ENCODE measurements around the gene DENND1B. TPM values are rescaled to one million over a fixed set of nuclear protein-coding genes. Genes with fewer than 3 reads are reported as not detected.
A peak's percentile ranks its signal among the peaks of the same experiment; 100 is the strongest.

DENND1B gene
- polyA plus RNA-seq, 4 donors: 5.0 to 16.1 (median 10.2) TPM

- H3K4me1 ChIP-seq (ENCODE audit: control insufficient read depth in 3 of 3, insufficient read depth in 2 of 3, low read depth in 1 of 3, low read length in 2 of 3): no peaks in the 10 kb centered on the region
- no peak overlapping the region for H3K4me3 ChIP-seq (ENCODE audit: low read depth in 1 of 3, low read length in 3 of 3)
- no peaks in the 10 kb centered on the region for H3K27me3 ChIP-seq (ENCODE audit: control insufficient read depth in 3 of 3, insufficient read depth in 3 of 3, low read length in 3 of 3)
- peaks cover 0 to 7% (median 0%) of the 10 kb centered on the region in 3 donors for H3K36me3 ChIP-seq (ENCODE audit: control insufficient read depth in 3 of 3, insufficient read depth in 2 of 3, low read depth in 1 of 3, low read length in 3 of 3)
- H3K9me3 ChIP-seq (ENCODE audit: control insufficient read depth in 2 of 2, insufficient read depth in 1 of 2, low read depth in 1 of 2, low read length in 1 of 2): no peaks in the 10 kb centered on the region
- FAIRE-seq (no peak), DNase-seq (no peak)
- WGBS, 3 donors: 78 to 87% (median 80%) methylated on average over 2 of the region's 2 CpGs
- H3K27ac ChIP-seq (ENCODE audit: low read depth in 1 of 3, low read length in 2 of 3): no peak overlapping the region
These were observed 126.1 kb downstream of the DENND1B start for GRCh38 chr1:197649188-197649587.

GRCh38 chr1:197638316-197638715, 137.0 kb downstream of the DENND1B start:
- no peak overlapping the region for H3K27ac ChIP-seq (ENCODE audit: low read depth in 1 of 3, low read length in 2 of 3)
- no peaks in the 10 kb centered on the region for H3K4me1 ChIP-seq (ENCODE audit: control insufficient read depth in 3 of 3, insufficient read depth in 2 of 3, low read depth in 1 of 3, low read length in 2 of 3)
- no peaks in the 10 kb centered on the region for H3K27me3 ChIP-seq (ENCODE audit: control insufficient read depth in 3 of 3, insufficient read depth in 3 of 3, low read length in 3 of 3)
- DNase-seq (no peak), FAIRE-seq (no peak)
- WGBS, 3 donors: 87 to 89% (median 87%) methylated on average over 2 of the region's 2 CpGs
- H3K9me3 ChIP-seq (ENCODE audit: control insufficient read depth in 2 of 2, insufficient read depth in 1 of 2, low read depth in 1 of 2, low read length in 1 of 2): peaks cover 0 to 11% of the 10 kb centered on the region in 2 donors
- H3K36me3 ChIP-seq (ENCODE audit: control insufficient read depth in 3 of 3, insufficient read depth in 2 of 3, low read depth in 1 of 3, low read length in 3 of 3): peaks cover 0 to 22% (median 2%) of the 10 kb centered on the region in 3 donors
- no peak overlapping the region for H3K4me3 ChIP-seq (ENCODE audit: low read depth in 1 of 3, low read length in 3 of 3)

GRCh38 chr1:197637406-197637805, 137.9 kb downstream of the DENND1B start:
- H3K27ac ChIP-seq (ENCODE audit: low read depth in 1 of 3, low read length in 2 of 3): no peak overlapping the region
- no peaks in the 10 kb centered on the region for H3K27me3 ChIP-seq (ENCODE audit: control insufficient read depth in 3 of 3, insufficient read depth in 3 of 3, low read length in 3 of 3)
- H3K4me3 ChIP-seq (ENCODE audit: low read depth in 1 of 3, low read length in 3 of 3): no peak overlapping the region
- peaks cover 0 to 13% of the 10 kb centered on the region in 2 donors for H3K9me3 ChIP-seq (ENCODE audit: control insufficient read depth in 2 of 2, insufficient read depth in 1 of 2, low read depth in 1 of 2, low read length in 1 of 2)
- peaks cover 0 to 20% (median 0%) of the 10 kb centered on the region in 3 donors for H3K36me3 ChIP-seq (ENCODE audit: control insufficient read depth in 3 of 3, insufficient read depth in 2 of 3, low read depth in 1 of 3, low read length in 3 of 3)
- FAIRE-seq: no peak
- H3K4me1 ChIP-seq (ENCODE audit: control insufficient read depth in 3 of 3, insufficient read depth in 2 of 3, low read depth in 1 of 3, low read length in 2 of 3): no peaks in the 10 kb centered on the region
- DNase-seq: no peak
- WGBS, 3 donors: 85 to 93% (median 89%) methylated on average over 3 of the region's 3 CpGs

- Histone ChIP-seq H3K36me3 (ENCODE audit: control insufficient read depth in 3 of 3, insufficient read depth in 2 of 3, low read depth in 1 of 3, low read length in 3 of 3) (peaks cover 0 to 12% (median 2%) of the 10 kb centered on the region in 3 donors), H3K4me1 (ENCODE audit: control insufficient read depth in 3 of 3, insufficient read depth in 2 of 3, low read depth in 1 of 3, low read length in 2 of 3) (no peaks in the 10 kb centered on the region), H3K27ac (ENCODE audit: low read depth in 1 of 3, low read length in 2 of 3) (no peak overlapping the region), H3K9me3 (ENCODE audit: control insufficient read depth in 2 of 2, insufficient read depth in 1 of 2, low read depth in 1 of 2, low read length in 1 of 2) (peaks cover 0 to 13% of the 10 kb centered on the region in 2 donors), H3K27me3 (ENCODE audit: control insufficient read depth in 3 of 3, insufficient read depth in 3 of 3, low read length in 3 of 3) (no peaks in the 10 kb centered on the region), H3K4me3 (ENCODE audit: low read depth in 1 of 3, low read length in 3 of 3) (no peak overlapping the region)
- DNase-seq: no peak
- 82 to 88% (median 83%) methylated on average over 2 of the region's 2 CpGs for WGBS, 3 donors
- FAIRE-seq: no peak
These were observed 141.7 kb downstream of the DENND1B start for GRCh38 chr1:197633447-197634078.

GRCh38 chr1:197632651-197633050, 142.6 kb downstream of the DENND1B start:
- Histone ChIP-seq H3K4me1 (ENCODE audit: control insufficient read depth in 3 of 3, insufficient read depth in 2 of 3, low read depth in 1 of 3, low read length in 2 of 3) (no peaks in the 10 kb centered on the region), H3K4me3 (ENCODE audit: low read depth in 1 of 3, low read length in 3 of 3) (no peak overlapping the region), H3K27ac (ENCODE audit: low read depth in 1 of 3, low read length in 2 of 3) (no peak overlapping the region), H3K9me3 (ENCODE audit: control insufficient read depth in 2 of 2, insufficient read depth in 1 of 2, low read depth in 1 of 2, low read length in 1 of 2) (peaks cover 0 to 13% of the 10 kb centered on the region in 2 donors), H3K36me3 (ENCODE audit: control insufficient read depth in 3 of 3, insufficient read depth in 2 of 3, low read depth in 1 of 3, low read length in 3 of 3) (peaks cover 0 to 12% (median 2%) of the 10 kb centered on the region in 3 donors), H3K27me3 (ENCODE audit: control insufficient read depth in 3 of 3, insufficient read depth in 3 of 3, low read length in 3 of 3) (no peaks in the 10 kb centered on the region)
- FAIRE-seq (no peak), DNase-seq (no peak)
- WGBS, 3 donors: 74 to 94% (median 81%) methylated on average over 1 of the region's 1 CpG

GRCh38 chr1:197632005-197632404, 143.3 kb downstream of the DENND1B start:
- FAIRE-seq: no peak
- Histone ChIP-seq H3K36me3 (ENCODE audit: control insufficient read depth in 3 of 3, insufficient read depth in 2 of 3, low read depth in 1 of 3, low read length in 3 of 3) (peaks cover 0 to 12% (median 2%) of the 10 kb centered on the region in 3 donors), H3K27ac (ENCODE audit: low read depth in 1 of 3, low read length in 2 of 3) (no peak overlapping the region), H3K4me3 (ENCODE audit: low read depth in 1 of 3, low read length in 3 of 3) (no peak overlapping the region), H3K27me3 (ENCODE audit: control insufficient read depth in 3 of 3, insufficient read depth in 3 of 3, low read length in 3 of 3) (no peaks in the 10 kb centered on the region), H3K9me3 (ENCODE audit: control insufficient read depth in 2 of 2, insufficient read depth in 1 of 2, low read depth in 1 of 2, low read length in 1 of 2) (peaks cover 0 to 13% of the 10 kb centered on the region in 2 donors), H3K4me1 (ENCODE audit: control insufficient read depth in 3 of 3, insufficient read depth in 2 of 3, low read depth in 1 of 3, low read length in 2 of 3) (no peaks in the 10 kb centered on the region)
- DNase-seq: no peak

- H3K4me3 ChIP-seq (ENCODE audit: low read depth in 1 of 3, low read length in 3 of 3): no peak overlapping the region
- H3K4me1 ChIP-seq (ENCODE audit: control insufficient read depth in 3 of 3, insufficient read depth in 2 of 3, low read depth in 1 of 3, low read length in 2 of 3): no peaks in the 10 kb centered on the region
- WGBS, 3 donors: 47 to 86% (median 78%) methylated on average over 1 of the region's 1 CpG
- no peak for DNase-seq
- no peak overlapping the region for H3K27ac ChIP-seq (ENCODE audit: low read depth in 1 of 3, low read length in 2 of 3)
- no peak for FAIRE-seq
- no peaks in the 10 kb centered on the region for H3K9me3 ChIP-seq (ENCODE audit: control insufficient read depth in 2 of 2, insufficient read depth in 1 of 2, low read depth in 1 of 2, low read length in 1 of 2)
- H3K27me3 ChIP-seq (ENCODE audit: control insufficient read depth in 3 of 3, insufficient read depth in 3 of 3, low read length in 3 of 3): no peaks in the 10 kb centered on the region
- no peaks in the 10 kb centered on the region for H3K36me3 ChIP-seq (ENCODE audit: control insufficient read depth in 3 of 3, insufficient read depth in 2 of 3, low read depth in 1 of 3, low read length in 3 of 3)
These were observed 152.9 kb downstream of the DENND1B start for GRCh38 chr1:197622371-197622770.

GRCh38 chr1:197621761-197622160, 153.5 kb downstream of the DENND1B start:
- Histone ChIP-seq H3K27me3 (ENCODE audit: control insufficient read depth in 3 of 3, insufficient read depth in 3 of 3, low read length in 3 of 3) (no peaks in the 10 kb centered on the region), H3K9me3 (ENCODE audit: control insufficient read depth in 2 of 2, insufficient read depth in 1 of 2, low read depth in 1 of 2, low read length in 1 of 2) (no peaks in the 10 kb centered on the region), H3K27ac (ENCODE audit: low read depth in 1 of 3, low read length in 2 of 3) (no peak overlapping the region), H3K4me1 (ENCODE audit: control insufficient read depth in 3 of 3, insufficient read depth in 2 of 3, low read depth in 1 of 3, low read length in 2 of 3) (no peaks in the 10 kb centered on the region), H3K4me3 (ENCODE audit: low read depth in 1 of 3, low read length in 3 of 3) (no peak overlapping the region), H3K36me3 (ENCODE audit: control insufficient read depth in 3 of 3, insufficient read depth in 2 of 3, low read depth in 1 of 3, low read length in 3 of 3) (no peaks in the 10 kb centered on the region)
- no peak for DNase-seq
- no peak for FAIRE-seq

- H3K27ac ChIP-seq (ENCODE audit: low read depth in 1 of 3, low read length in 2 of 3): no peak overlapping the region
- H3K27me3 ChIP-seq (ENCODE audit: control insufficient read depth in 3 of 3, insufficient read depth in 3 of 3, low read length in 3 of 3): no peaks in the 10 kb centered on the region
- H3K9me3 ChIP-seq (ENCODE audit: control insufficient read depth in 2 of 2, insufficient read depth in 1 of 2, low read depth in 1 of 2, low read length in 1 of 2): no peaks in the 10 kb centered on the region
- H3K4me3 ChIP-seq (ENCODE audit: low read depth in 1 of 3, low read length in 3 of 3): no peak overlapping the region
- H3K36me3 ChIP-seq (ENCODE audit: control insufficient read depth in 3 of 3, insufficient read depth in 2 of 3, low read depth in 1 of 3, low read length in 3 of 3): no peaks in the 10 kb centered on the region
- FAIRE-seq (no peak), DNase-seq (peak; percentile 45 to 58)
- 10 to 56% (median 31%) methylated on average over 5 of the region's 5 CpGs for WGBS, 3 donors
- H3K4me1 ChIP-seq (ENCODE audit: control insufficient read depth in 3 of 3, insufficient read depth in 2 of 3, low read depth in 1 of 3, low read length in 2 of 3): no peaks in the 10 kb centered on the region
These were observed 154.5 kb downstream of the DENND1B start for GRCh38 chr1:197620714-197621163.

Data from small intestine (tissue), 7 donors.